Measurements from ENCODE around the gene ZNF264. TPM values are rescaled to one million over a fixed set of nuclear protein-coding genes. Genes with fewer than 3 reads are reported as not detected.

Gene ZNF264
- total and polyA plus RNA-seq, 2 donors (not counting 1 experiment from before 2014, with no cell fraction given) = 12.1 to 72.4 TPM

GRCh38 chr19:57245959-57246358 is 54.7 kb downstream of the ZNF264 start:
- H3K9me3 Mint-ChIP-seq (ENCODE audit: insufficient read depth) = no peaks in the 10 kb centered on the region
- no peak overlapping the region for H3K9ac ChIP-seq (ENCODE audit: low read length)
- H3K27me3 ChIP-seq (replicated peaks in 1 of 4; ENCODE audit: control extremely low read depth in 1 of 4, control insufficient read depth in 3 of 4, insufficient read depth in 4 of 4, low read length in 3 of 4) = no peaks in the 10 kb centered on the region
- H3K36me3 ChIP-seq (replicated peaks in 1 of 2; ENCODE audit: control extremely low read depth in 1 of 2, control insufficient read depth in 1 of 2, extremely low read depth in 1 of 2, insufficient read depth in 2 of 2, low read length in 1 of 2) = peaks cover 15 to 43% of the 10 kb centered on the region in 2 experiments
- peaks cover 12 to 15% of the 10 kb centered on the region in 2 donors for H3K4me1 ChIP-seq (ENCODE audit: control insufficient read depth in 2 of 2, insufficient read depth in 2 of 2, low read length in 2 of 2)
- H3K4me3 Mint-ChIP-seq = no peak overlapping the region
- TF ChIP-seq EZH2 (IDR thresholded peaks at IDR 0.05; ENCODE audit: borderline replicate concordance, insufficient read depth, low read depth, low read length, poor library complexity, severe bottlenecking) (no peak), CTCF (IDR thresholded peaks at IDR 0.05) (no peak)
- 94% methylated on average over 6 of the region's 6 CpGs for WGBS (ENCODE audit: insufficient coverage)
- ATAC-seq (ENCODE audit: low read depth) (no peak), DNase-seq (no peak)
- no peak overlapping the region for H3K4me2 ChIP-seq (replicated peaks; ENCODE audit: low read depth, low read length, poor library complexity, severe bottlenecking)
- H3K79me2 ChIP-seq (ENCODE audit: control insufficient read depth, insufficient read depth, low read length) = peaks cover 45% of the 10 kb centered on the region
- peaks cover 26% of the 10 kb centered on the region for H3K4me1 Mint-ChIP-seq
- H3K27ac ChIP-seq (ENCODE audit: low read length in 2 of 2) = no peak overlapping the region
- intact Hi-C loops (cut with micrococcal nuclease) = no loop called here
- no peaks in the 10 kb centered on the region for H3K9me3 ChIP-seq (ENCODE audit: control extremely low read depth in 1 of 3, control insufficient read depth in 2 of 3, insufficient read depth in 1 of 3, low read length in 2 of 3)
- ChIA-PET CTCF (no interaction called here), POLR2A (no interaction called here)
- peaks cover 5% of the 10 kb centered on the region for H4K20me1 ChIP-seq (ENCODE audit: control insufficient read depth, insufficient read depth, low read length, poor library complexity, severe bottlenecking)
- H3K27ac Mint-ChIP-seq = no peak overlapping the region
- no peak overlapping the region for H3K4me3 ChIP-seq (ENCODE audit: control extremely low read depth in 1 of 5, extremely low read depth in 1 of 5, insufficient read depth in 1 of 5, low read depth in 2 of 5, low read length in 4 of 5)
- H3K27me3 Mint-ChIP-seq = no peaks in the 10 kb centered on the region
- H2AFZ ChIP-seq (ENCODE audit: insufficient read depth, low read depth, low read length, poor library complexity, severe bottlenecking) = no peak overlapping the region

- H3K4me3 ChIP-seq (ENCODE audit: control extremely low read depth in 1 of 5, extremely low read depth in 1 of 5, insufficient read depth in 1 of 5, low read depth in 2 of 5, low read length in 4 of 5) = no peak overlapping the region
- no peaks in the 10 kb centered on the region for H4K20me1 ChIP-seq (ENCODE audit: control insufficient read depth, insufficient read depth, low read length, poor library complexity, severe bottlenecking)
- ChIA-PET POLR2A (no interaction called here), CTCF (no interaction called here)
- no peaks in the 10 kb centered on the region for H3K9me3 ChIP-seq (ENCODE audit: control extremely low read depth in 1 of 3, control insufficient read depth in 2 of 3, insufficient read depth in 1 of 3, low read length in 2 of 3)
- H3K27me3 ChIP-seq (replicated peaks in 1 of 4; ENCODE audit: control extremely low read depth in 1 of 4, control insufficient read depth in 3 of 4, insufficient read depth in 4 of 4, low read length in 3 of 4) = no peaks in the 10 kb centered on the region
- H3K4me1 ChIP-seq (ENCODE audit: control insufficient read depth in 2 of 2, insufficient read depth in 2 of 2, low read length in 2 of 2) = no peaks in the 10 kb centered on the region
- no peak overlapping the region for H3K27ac Mint-ChIP-seq
- H3K27ac ChIP-seq (ENCODE audit: low read length in 2 of 2) = no peak overlapping the region
- H3K27me3 Mint-ChIP-seq = no peaks in the 10 kb centered on the region
- peaks cover 2% of the 10 kb centered on the region for H3K4me1 Mint-ChIP-seq
- intact Hi-C loops (cut with micrococcal nuclease) = no loop called here
- H3K36me3 ChIP-seq (replicated peaks in 1 of 2; ENCODE audit: control extremely low read depth in 1 of 2, control insufficient read depth in 1 of 2, extremely low read depth in 1 of 2, insufficient read depth in 2 of 2, low read length in 1 of 2) = peaks cover 15 to 68% of the 10 kb centered on the region in 2 experiments
- ATAC-seq (ENCODE audit: low read depth) (no peak), DNase-seq (no peak)
- H2AFZ ChIP-seq (ENCODE audit: insufficient read depth, low read depth, low read length, poor library complexity, severe bottlenecking) = no peak overlapping the region
- no peak overlapping the region for H3K9ac ChIP-seq (ENCODE audit: low read length)
- no peak overlapping the region for H3K4me3 Mint-ChIP-seq
- TF ChIP-seq CTCF (IDR thresholded peaks at IDR 0.05) (no peak), EZH2 (IDR thresholded peaks at IDR 0.05; ENCODE audit: borderline replicate concordance, insufficient read depth, low read depth, low read length, poor library complexity, severe bottlenecking) (no peak)
- H3K79me2 ChIP-seq (ENCODE audit: control insufficient read depth, insufficient read depth, low read length) = peaks cover 18% of the 10 kb centered on the region
- H3K9me3 Mint-ChIP-seq (ENCODE audit: insufficient read depth) = no peaks in the 10 kb centered on the region
- 93% methylated on average over 5 of the region's 6 CpGs for WGBS (ENCODE audit: insufficient coverage)
- H3K4me2 ChIP-seq (replicated peaks; ENCODE audit: low read depth, low read length, poor library complexity, severe bottlenecking) = no peak overlapping the region
Observed at GRCh38 chr19:57248646-57249045, 57.3 kb downstream of the ZNF264 start.

Data from B cell (primary cell).